Measurements from ENCODE around the gene C2.

The C2 gene

GRCh38 chr6:31952140-31952805 lies 24.8 kb downstream of the C2 start:
- Mint-ChIP-seq H3K4me1 (ENCODE audit: low read depth) (peaks cover 3% of the 10 kb centered on the region), H3K9me3 (no peaks in the 10 kb centered on the region), H3K27ac (no peak overlapping the region), H3K36me3 (ENCODE audit: low read depth) (peaks cover 42% of the 10 kb centered on the region), H3K27me3 (no peaks in the 10 kb centered on the region), H3K4me3 (no peak overlapping the region)

GRCh38 chr6:31952890-31953289 lies 25.4 kb downstream of the C2 start:
- Mint-ChIP-seq H3K27ac (no peak overlapping the region), H3K9me3 (no peaks in the 10 kb centered on the region), H3K27me3 (no peaks in the 10 kb centered on the region), H3K36me3 (ENCODE audit: low read depth) (peaks cover 47% of the 10 kb centered on the region), H3K4me3 (no peak overlapping the region), H3K4me1 (ENCODE audit: low read depth) (peaks cover 9% of the 10 kb centered on the region)

GRCh38 chr6:31954511-31954910 lies 27.0 kb downstream of the C2 start:
- no peaks in the 10 kb centered on the region for H3K9me3 Mint-ChIP-seq
- peaks cover 21% of the 10 kb centered on the region for H3K4me1 Mint-ChIP-seq (ENCODE audit: low read depth)
- no peak overlapping the region for H3K4me3 Mint-ChIP-seq
- no peaks in the 10 kb centered on the region for H3K27me3 Mint-ChIP-seq
- H3K36me3 Mint-ChIP-seq (ENCODE audit: low read depth): peaks cover 47% of the 10 kb centered on the region
- H3K27ac Mint-ChIP-seq: no peak overlapping the region

DNA sequence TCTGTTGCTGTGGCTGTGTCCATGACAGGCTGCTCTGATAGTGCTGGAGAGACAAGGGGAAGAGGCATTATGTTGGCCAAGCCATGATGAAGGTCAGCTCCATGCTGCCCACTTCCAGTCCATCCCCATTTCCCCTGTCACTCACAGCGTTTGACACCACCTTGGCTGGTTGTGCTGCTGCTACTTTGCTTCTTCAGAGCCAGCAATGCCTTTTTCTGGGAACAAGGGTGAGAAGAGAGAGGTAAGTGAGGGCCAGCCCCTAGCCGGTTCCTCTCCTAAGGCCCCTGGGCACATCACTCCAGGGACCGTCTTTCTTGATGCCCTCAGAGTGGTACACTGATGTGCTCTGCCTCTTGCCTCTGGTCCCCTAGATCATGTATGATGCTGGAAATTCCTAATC lies 29.3 kb downstream of the C2 start:
- Mint-ChIP-seq H3K4me3 (no peak overlapping the region), H3K36me3 (ENCODE audit: low read depth) (peaks cover 64% of the 10 kb centered on the region), H3K27ac (no peak overlapping the region), H3K27me3 (no peaks in the 10 kb centered on the region), H3K9me3 (no peaks in the 10 kb centered on the region), H3K4me1 (ENCODE audit: low read depth) (peaks cover 36% of the 10 kb centered on the region)

- Mint-ChIP-seq H3K9me3 (no peaks in the 10 kb centered on the region), H3K4me3 (peak overlapping the region; percentile 99), H3K27me3 (no peaks in the 10 kb centered on the region), H3K36me3 (ENCODE audit: low read depth) (peaks cover 69% of the 10 kb centered on the region), H3K27ac (peak overlapping the region; percentile 96), H3K4me1 (ENCODE audit: low read depth) (peaks cover 36% of the 10 kb centered on the region)
Measured at GRCh38 chr6:31958412-31958740, 30.9 kb downstream of the C2 start.

DNA sequence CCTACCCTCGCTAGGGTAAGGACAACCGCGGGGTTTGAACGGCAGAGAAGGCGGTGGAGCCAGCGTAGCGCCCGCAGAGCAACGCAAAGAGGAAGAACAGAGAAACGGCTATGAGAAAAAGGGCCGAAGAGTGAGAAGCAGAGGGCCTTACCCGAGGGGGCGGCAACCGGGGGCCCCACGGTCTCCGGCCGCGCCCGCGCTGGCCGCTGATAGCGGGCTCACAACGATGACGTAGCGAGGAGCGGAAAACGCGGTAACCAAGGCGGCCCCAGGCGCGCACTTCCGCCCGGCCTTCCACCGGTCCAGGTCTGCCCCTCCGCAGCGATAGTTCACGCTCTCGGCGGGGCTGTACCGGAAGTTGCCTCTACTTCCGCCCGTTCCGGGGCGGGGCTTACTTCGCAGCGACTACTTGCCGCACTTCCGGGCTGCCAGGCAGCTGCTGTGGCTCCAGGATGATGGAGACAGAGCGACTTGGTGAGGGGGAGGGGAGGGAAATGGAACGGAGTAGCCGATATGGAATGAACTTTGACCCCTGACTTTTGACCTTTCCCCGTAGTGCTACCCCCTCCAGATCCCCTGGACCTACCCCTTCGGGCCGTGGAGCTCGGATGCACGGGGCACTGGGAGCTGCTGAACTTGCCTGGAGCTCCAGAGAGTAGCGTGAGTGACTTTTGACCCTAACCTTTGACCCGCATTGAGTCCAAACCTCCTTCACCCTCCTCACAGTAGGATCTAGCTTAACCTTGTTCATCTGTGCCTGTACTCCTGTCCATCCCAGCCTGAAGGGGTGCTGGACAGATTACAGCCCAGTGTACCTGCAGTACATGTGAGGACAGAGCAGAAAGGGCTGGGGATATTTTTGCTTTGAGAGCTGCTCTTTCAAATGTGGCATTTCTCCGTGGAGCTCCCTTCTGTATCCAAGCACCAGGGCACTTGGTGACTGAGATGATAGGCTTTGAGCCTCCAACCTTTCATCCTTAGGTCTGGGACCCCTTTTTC lies 31.5 kb downstream of the C2 start, which contains the start of the genes NELFE and SKIC2:
Gene NELFE (minus strand): TSS at position 231 of the 999 bp plus-strand sequence. CDS start 525 bp downstream, outside the sequence.
Gene SKIC2 (plus strand): TSS at position 435 of the 999 bp plus-strand sequence. CDS start 18 bp downstream, at position 453.
- Mint-ChIP-seq H3K36me3 (ENCODE audit: low read depth) (peaks cover 67% of the 10 kb centered on the region), H3K4me1 (ENCODE audit: low read depth) (peaks cover 36% of the 10 kb centered on the region), H3K9me3 (no peaks in the 10 kb centered on the region), H3K4me3 (peak within 1 kb of the TSS; percentile 99), H3K27ac (peak within 1 kb of the TSS; percentile 98), H3K27me3 (no peaks in the 10 kb centered on the region)

DNA sequence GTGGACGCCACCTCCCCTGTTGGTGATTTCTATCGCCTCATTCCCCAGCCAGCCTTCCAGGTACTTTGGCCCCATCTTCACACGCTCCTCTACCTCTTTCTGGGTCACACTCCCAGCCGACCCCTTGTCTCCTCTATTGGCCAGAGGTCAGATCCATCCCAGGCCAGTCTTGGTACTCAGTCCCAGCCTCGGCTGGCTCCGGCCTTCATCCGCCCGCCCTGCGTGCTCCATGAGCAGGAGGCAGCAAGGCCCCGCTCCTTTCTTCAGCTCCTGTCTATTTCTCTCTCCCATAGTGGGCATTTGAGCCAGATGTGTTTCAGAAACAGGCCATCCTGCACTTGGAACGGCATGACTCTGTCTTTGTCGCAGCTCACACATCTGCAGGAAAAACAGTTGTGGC lies 34.1 kb downstream of the C2 start:
- H3K9me3 Mint-ChIP-seq: no peaks in the 10 kb centered on the region
- peak overlapping the region; percentile 3 for H3K27ac Mint-ChIP-seq
- H3K4me3 Mint-ChIP-seq: no peak overlapping the region
- H3K36me3 Mint-ChIP-seq (ENCODE audit: low read depth): peaks cover 65% of the 10 kb centered on the region
- H3K4me1 Mint-ChIP-seq (ENCODE audit: low read depth): peaks cover 36% of the 10 kb centered on the region
- H3K27me3 Mint-ChIP-seq: no peaks in the 10 kb centered on the region

GRCh38 chr6:31963921-31964320 lies 36.4 kb downstream of the C2 start:
- Mint-ChIP-seq H3K27me3 (no peaks in the 10 kb centered on the region), H3K27ac (no peak overlapping the region), H3K4me1 (ENCODE audit: low read depth) (peaks cover 21% of the 10 kb centered on the region), H3K4me3 (no peak overlapping the region), H3K36me3 (ENCODE audit: low read depth) (peaks cover 60% of the 10 kb centered on the region), H3K9me3 (no peaks in the 10 kb centered on the region)

DNA sequence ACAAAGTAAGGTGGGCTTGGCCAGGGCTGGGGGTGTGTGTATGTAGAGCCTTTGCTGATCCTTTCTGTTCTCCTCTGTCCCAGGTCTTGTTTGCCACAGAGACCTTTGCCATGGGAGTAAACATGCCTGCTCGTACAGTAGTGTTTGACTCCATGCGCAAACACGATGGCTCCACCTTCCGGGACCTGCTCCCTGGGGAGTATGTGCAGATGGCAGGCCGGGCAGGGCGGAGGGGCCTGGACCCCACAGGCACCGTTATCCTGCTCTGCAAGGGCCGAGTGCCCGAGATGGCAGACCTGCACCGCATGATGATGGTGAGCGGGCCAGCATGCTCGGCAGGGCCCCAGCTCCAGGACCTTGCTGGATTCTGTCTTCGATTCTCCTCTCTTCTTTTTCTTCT lies 38.2 kb downstream of the C2 start:
- H3K27me3 Mint-ChIP-seq: no peaks in the 10 kb centered on the region
- H3K9me3 Mint-ChIP-seq: no peaks in the 10 kb centered on the region
- no peak overlapping the region for H3K27ac Mint-ChIP-seq
- peaks cover 62% of the 10 kb centered on the region for H3K36me3 Mint-ChIP-seq (ENCODE audit: low read depth)
- H3K4me3 Mint-ChIP-seq: no peak overlapping the region
- H3K4me1 Mint-ChIP-seq (ENCODE audit: low read depth): peaks cover 16% of the 10 kb centered on the region

DNA sequence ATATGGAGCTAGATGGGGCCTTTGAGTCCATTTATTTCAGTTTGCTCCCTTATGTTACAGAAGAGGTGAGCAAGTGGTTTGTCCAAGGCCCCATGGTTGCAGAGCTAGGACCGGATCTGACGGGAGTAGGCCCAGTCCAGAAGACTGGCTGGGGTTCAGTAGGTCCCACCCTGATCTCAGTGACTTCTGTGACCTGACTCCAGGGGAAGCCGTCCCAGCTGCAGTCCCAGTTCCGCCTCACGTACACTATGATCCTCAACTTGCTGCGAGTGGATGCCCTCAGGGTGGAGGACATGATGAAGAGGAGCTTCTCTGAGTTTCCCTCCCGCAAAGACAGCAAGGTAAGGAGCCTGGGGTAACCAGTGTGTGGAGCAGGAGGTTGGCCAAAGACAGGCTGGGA lies 39.0 kb downstream of the C2 start:
- Mint-ChIP-seq H3K27me3 (no peaks in the 10 kb centered on the region), H3K4me3 (no peak overlapping the region), H3K4me1 (ENCODE audit: low read depth) (peaks cover 18% of the 10 kb centered on the region), H3K27ac (no peak overlapping the region), H3K36me3 (ENCODE audit: low read depth) (peaks cover 54% of the 10 kb centered on the region), H3K9me3 (no peaks in the 10 kb centered on the region)

DNA sequence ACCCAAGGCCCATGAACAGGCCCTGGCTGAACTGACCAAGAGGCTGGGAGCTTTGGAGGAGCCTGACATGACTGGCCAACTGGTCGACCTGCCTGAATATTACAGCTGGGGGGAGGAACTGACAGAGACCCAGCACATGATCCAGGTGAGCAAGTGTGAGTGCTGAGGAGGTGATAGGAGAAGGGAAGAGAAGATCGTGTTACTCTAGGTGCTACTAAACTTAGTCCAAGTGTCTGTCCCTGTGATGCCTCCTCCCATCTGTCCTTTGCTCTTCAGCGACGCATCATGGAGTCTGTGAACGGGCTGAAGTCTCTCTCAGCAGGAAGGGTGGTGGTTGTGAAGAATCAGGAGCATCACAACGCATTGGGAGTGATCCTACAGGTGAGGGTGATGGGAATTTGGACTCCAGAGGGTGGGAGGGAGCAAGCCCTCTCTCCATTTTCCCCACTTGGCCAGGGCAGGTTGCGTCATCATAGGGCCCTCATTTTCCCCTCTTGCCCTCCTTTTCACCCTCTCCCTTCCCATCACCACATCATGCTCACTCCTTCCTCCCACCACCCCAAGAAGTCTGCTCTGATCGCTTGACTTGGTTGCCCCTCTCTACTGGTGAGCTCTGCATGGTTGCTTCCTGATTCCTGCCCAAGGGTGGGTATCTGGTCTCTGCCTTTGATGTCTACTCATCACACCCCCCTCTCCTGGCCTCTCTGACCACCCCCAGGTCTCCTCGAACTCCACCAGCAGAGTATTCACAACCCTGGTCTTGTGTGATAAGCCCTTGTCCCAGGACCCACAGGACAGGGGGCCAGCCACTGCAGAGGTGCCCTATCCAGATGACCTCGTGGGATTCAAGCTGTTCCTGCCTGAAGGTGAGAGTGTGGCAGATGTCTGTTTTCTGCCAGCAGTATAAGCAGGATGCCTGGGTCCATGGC lies 39.7 kb downstream of the C2 start:
- H3K4me1 Mint-ChIP-seq (ENCODE audit: low read depth): peaks cover 25% of the 10 kb centered on the region
- peaks cover 47% of the 10 kb centered on the region for H3K36me3 Mint-ChIP-seq (ENCODE audit: low read depth)
- H3K27me3 Mint-ChIP-seq: no peaks in the 10 kb centered on the region
- H3K9me3 Mint-ChIP-seq: no peaks in the 10 kb centered on the region
- H3K27ac Mint-ChIP-seq: no peak overlapping the region
- no peak overlapping the region for H3K4me3 Mint-ChIP-seq

- Mint-ChIP-seq H3K36me3 (ENCODE audit: low read depth) (peaks cover 41% of the 10 kb centered on the region), H3K4me3 (no peak overlapping the region), H3K27ac (no peak overlapping the region)
Measured at GRCh38 chr6:31967926-31968320, 40.4 kb downstream of the C2 start.

GRCh38 chr6:31968326-31968725 lies 40.8 kb downstream of the C2 start:
- H3K27me3 Mint-ChIP-seq: no peaks in the 10 kb centered on the region
- peaks cover 34% of the 10 kb centered on the region for H3K4me1 Mint-ChIP-seq (ENCODE audit: low read depth)
- H3K9me3 Mint-ChIP-seq: no peaks in the 10 kb centered on the region
- H3K36me3 Mint-ChIP-seq (ENCODE audit: low read depth): peaks cover 40% of the 10 kb centered on the region
- no peak overlapping the region for H3K4me3 Mint-ChIP-seq
- H3K27ac Mint-ChIP-seq: no peak overlapping the region

More at GRCh38 chr6:31967926-31968320, 40.4 kb downstream of the C2 start:
- Mint-ChIP-seq H3K4me1 (ENCODE audit: low read depth) (peaks cover 30% of the 10 kb centered on the region), H3K27me3 (no peaks in the 10 kb centered on the region), H3K9me3 (no peaks in the 10 kb centered on the region)
